Spleen (tissue), 7 donors: ENCODE data around the gene TAB3.

Experiments used
- CTCF ChIP-seq, 11 experiments: fragments of 200-600 bp in 7 of 11; fragments of 450-650 bp in 4 of 11; sonication (generic) in 4 of 11; IDR thresholded peaks in 8 of 11; conservative IDR thresholded peaks in 3 of 11; 1 replicate in 7 of 11; 2 replicates in 4 of 11; pipeline versions ENCODE4 v1.4.0 to v1.8.0; 2016 to 2021; ENCODE audit warnings: antibody characterized with exemption in 11 of 11, inconsistent platforms in 4 of 11, mild to moderate bottlenecking in 1 of 11
- POLR2A ChIP-seq, 3 donors: fragments of 450-650 bp; IDR thresholded peaks; one replicate each; pipeline ENCODE4 v1.5.1; 2017; ENCODE audit warnings: antibody characterized with exemption in 3 of 3, mild to moderate bottlenecking in 1 of 3
- POLR2AphosphoS5 ChIP-seq, 3 donors: sonication (generic); formaldehyde crosslinking; IDR thresholded peaks; one replicate each; pipeline ENCODE4 v1.5.1; 2017; ENCODE audit warnings: antibody characterized with exemption in 3 of 3
- donor health status: DM: no; HTN: no; CAD: no; lungs with moderate emphysema.
- donor health status: DM: no; HTN: no; CAD: no.
- donor health status: DM: no; HTN: no; CAD: no.

- TF ChIP-seq POLR2A (IDR thresholded peaks at IDR 0.05) = no peak
- TF ChIP-seq CTCF (IDR thresholded peaks at IDR 0.05 in 8 of 11, conservative IDR thresholded peaks at IDR 0.05 in 3 of 11) = no peak
- TF ChIP-seq POLR2AphosphoS5 (IDR thresholded peaks at IDR 0.05) = no peak
Observed at GRCh38 chrX:30787012-30787411, 102.0 kb downstream of the TAB3 start.
